Colonic mucosa (tissue), 4 donors: ENCODE measurements around the gene FAM81B. TPM values are rescaled to one million over a fixed set of nuclear protein-coding genes. Genes with fewer than 3 reads are reported as not detected.

ENCODE experiments used
- DNase-seq: peaks from one replicate; pipeline ENCODE4 v3.0.0-alpha.2; 2020
- H3K27ac ChIP-seq: fragments of 200-600 bp; one replicate; pipeline ENCODE4 v1.8.0; 2021
- H3K27me3 ChIP-seq: fragments of 200-600 bp; one replicate; pipeline ENCODE4 v1.8.0; 2021
- H3K36me3 ChIP-seq: fragments of 200-600 bp; one replicate; pipeline ENCODE4 v1.8.0; 2021
- H3K4me1 ChIP-seq: fragments of 200-600 bp; one replicate; pipeline ENCODE4 v1.8.0; 2021; ENCODE audit warnings: mild to moderate bottlenecking
- H3K4me3 ChIP-seq: fragments of 200-600 bp; one replicate; pipeline ENCODE4 v1.8.0; 2021
- H3K9ac ChIP-seq, 2 donors: one replicate each; pipeline ENCODE4 v1.7.0; 2013; ENCODE audit warnings: control low read depth in 2 of 2, low read depth in 2 of 2, low read length in 2 of 2
- H3K9me3 ChIP-seq: fragments of 200-600 bp; one replicate; pipeline ENCODE4 v1.8.0; 2021
- intact Hi-C: fragments of 100-400 bp; cut with DNase I; formaldehyde crosslinking; loops from one replicate; pipeline ENCODE4 v1.14.1; 2022
- total RNA-seq, 2 donors: library from RNA; stranded (reverse); fragmentation: NEBNext Ultra II Directional in 1 of 2; extraction: Animal tissue kit (Norgen Biotek cat#: 25700) in 1 of 2; gene quantifications; one replicate each; pipeline ENCODE4 v1.2.1, GENCODE V29; 2021
- TF ChIP-seq, protein P1 (sequence below): fragments of 200-600 bp; IDR thresholded peaks from one replicate; pipeline ENCODE4 v1.8.0; 2022; ENCODE audit warnings: antibody characterized with exemption, mild to moderate bottlenecking
- donor health status: healthy.
- donor health status: DM: no; HTN: no; CAD: no.
- donor health status: DM: no; HTN: no; CAD: no.

Gene FAM81B
- total RNA-seq, 2 donors from 2014 or later = not detected

GRCh38 chr5:95460665-95461064 lies 69.5 kb downstream of the FAM81B start:
- H3K27me3 ChIP-seq = no peaks in the 10 kb centered on the region
- no peaks in the 10 kb centered on the region for H3K9me3 ChIP-seq
- no peak overlapping the region for H3K27ac ChIP-seq
- no peak overlapping the region for H3K9ac ChIP-seq
- H3K4me1 ChIP-seq = no peaks in the 10 kb centered on the region
- intact Hi-C loops = no loop called here
- no peak overlapping the region for H3K4me3 ChIP-seq
- peaks cover 9% of the 10 kb centered on the region for H3K36me3 ChIP-seq
- TF ChIP-seq, protein P1, sequence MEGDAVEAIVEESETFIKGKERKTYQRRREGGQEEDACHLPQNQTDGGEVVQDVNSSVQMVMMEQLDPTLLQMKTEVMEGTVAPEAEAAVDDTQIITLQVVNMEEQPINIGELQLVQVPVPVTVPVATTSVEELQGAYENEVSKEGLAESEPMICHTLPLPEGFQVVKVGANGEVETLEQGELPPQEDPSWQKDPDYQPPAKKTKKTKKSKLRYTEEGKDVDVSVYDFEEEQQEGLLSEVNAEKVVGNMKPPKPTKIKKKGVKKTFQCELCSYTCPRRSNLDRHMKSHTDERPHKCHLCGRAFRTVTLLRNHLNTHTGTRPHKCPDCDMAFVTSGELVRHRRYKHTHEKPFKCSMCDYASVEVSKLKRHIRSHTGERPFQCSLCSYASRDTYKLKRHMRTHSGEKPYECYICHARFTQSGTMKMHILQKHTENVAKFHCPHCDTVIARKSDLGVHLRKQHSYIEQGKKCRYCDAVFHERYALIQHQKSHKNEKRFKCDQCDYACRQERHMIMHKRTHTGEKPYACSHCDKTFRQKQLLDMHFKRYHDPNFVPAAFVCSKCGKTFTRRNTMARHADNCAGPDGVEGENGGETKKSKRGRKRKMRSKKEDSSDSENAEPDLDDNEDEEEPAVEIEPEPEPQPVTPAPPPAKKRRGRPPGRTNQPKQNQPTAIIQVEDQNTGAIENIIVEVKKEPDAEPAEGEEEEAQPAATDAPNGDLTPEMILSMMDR = no peak
- DNase-seq = no peak

DNA sequence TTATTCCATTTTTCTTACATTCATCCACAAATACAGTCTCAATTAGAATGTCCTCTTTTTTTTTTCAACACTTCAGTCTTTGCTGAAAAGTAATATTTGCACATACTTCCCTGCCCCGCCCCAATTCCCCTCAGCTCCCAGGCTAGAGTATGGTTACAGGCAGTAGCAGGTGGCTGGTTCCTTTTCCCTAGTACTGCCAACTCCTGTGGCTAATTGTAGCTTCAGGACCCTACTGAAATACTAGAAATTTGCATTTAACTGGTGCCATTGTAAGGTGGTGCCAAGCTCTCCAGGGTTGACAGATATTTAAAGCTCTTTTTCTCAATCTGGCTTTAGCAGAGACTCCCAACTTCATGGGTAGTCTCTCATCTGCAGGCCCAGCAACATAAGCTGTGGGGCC lies 80.3 kb downstream of the FAM81B start:
- no peaks in the 10 kb centered on the region for H3K36me3 ChIP-seq
- TF ChIP-seq, protein P1 = no peak
- no peaks in the 10 kb centered on the region for H3K27me3 ChIP-seq
- H3K4me1 ChIP-seq = no peaks in the 10 kb centered on the region
- H3K27ac ChIP-seq = no peak overlapping the region
- no peak for DNase-seq
- H3K4me3 ChIP-seq = no peak overlapping the region
- intact Hi-C loops = no loop called here
- no peak overlapping the region for H3K9ac ChIP-seq
- H3K9me3 ChIP-seq = no peaks in the 10 kb centered on the region

DNA sequence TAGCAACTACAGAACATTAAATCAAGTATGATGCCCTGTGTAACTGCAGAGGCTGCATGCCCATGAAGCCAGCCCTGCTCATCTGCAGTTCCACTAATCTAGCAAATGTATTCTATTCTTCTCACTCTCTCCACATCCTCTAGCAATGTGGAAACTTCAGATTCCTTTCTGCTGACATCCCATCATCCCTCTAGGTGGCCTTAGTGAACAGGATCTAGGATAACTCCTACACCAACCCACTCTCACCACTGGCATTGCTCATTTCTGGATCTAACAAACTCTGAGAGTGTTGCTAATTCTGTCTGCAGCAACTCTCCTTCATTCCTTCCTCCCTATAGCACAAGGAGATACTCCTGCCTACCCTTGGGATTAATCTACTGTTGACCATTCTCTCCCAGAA lies 80.8 kb downstream of the FAM81B start:
- intact Hi-C loops = no loop called here
- no peak for DNase-seq
- no peak overlapping the region for H3K9ac ChIP-seq
- H3K4me3 ChIP-seq = no peak overlapping the region
- H3K27me3 ChIP-seq = no peaks in the 10 kb centered on the region
- no peak overlapping the region for H3K27ac ChIP-seq
- no peaks in the 10 kb centered on the region for H3K9me3 ChIP-seq
- no peaks in the 10 kb centered on the region for H3K4me1 ChIP-seq
- TF ChIP-seq, protein P1 = no peak
- no peaks in the 10 kb centered on the region for H3K36me3 ChIP-seq

DNA sequence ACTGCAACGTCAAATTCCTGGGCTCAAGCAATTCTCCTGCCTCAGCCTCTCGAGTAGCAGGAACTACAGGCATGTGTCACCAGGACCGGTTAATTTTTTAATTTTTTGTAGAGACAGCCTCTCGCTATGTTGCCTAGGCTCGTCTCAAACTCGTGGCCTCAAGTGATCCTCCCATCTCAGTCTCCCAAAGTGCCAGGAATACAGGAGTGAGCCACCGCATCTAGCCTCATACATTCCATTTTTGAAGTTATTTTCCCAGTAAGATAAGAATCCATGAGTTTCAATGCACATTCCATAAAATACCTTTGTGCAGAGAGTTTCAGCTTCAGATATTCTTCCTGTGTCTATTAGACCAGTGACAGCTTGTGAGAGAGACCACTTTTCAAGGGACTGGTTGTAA lies 93.3 kb downstream of the FAM81B start:
- no peaks in the 10 kb centered on the region for H3K9me3 ChIP-seq
- no peaks in the 10 kb centered on the region for H3K27me3 ChIP-seq
- TF ChIP-seq, protein P1 = no peak
- H3K27ac ChIP-seq = no peak overlapping the region
- no peaks in the 10 kb centered on the region for H3K4me1 ChIP-seq
- no peaks in the 10 kb centered on the region for H3K36me3 ChIP-seq
- no peak overlapping the region for H3K4me3 ChIP-seq
- intact Hi-C loops = no loop called here
- no peak overlapping the region for H3K9ac ChIP-seq
- no peak for DNase-seq

GRCh38 chr5:95486191-95486590 lies 95.0 kb downstream of the FAM81B start:
- intact Hi-C loops = no loop called here
- no peak for DNase-seq
- H3K36me3 ChIP-seq = no peaks in the 10 kb centered on the region
- no peaks in the 10 kb centered on the region for H3K27me3 ChIP-seq
- no peak overlapping the region for H3K4me3 ChIP-seq
- no peaks in the 10 kb centered on the region for H3K9me3 ChIP-seq
- H3K9ac ChIP-seq = no peak overlapping the region
- no peaks in the 10 kb centered on the region for H3K4me1 ChIP-seq
- H3K27ac ChIP-seq = no peak overlapping the region
- TF ChIP-seq, protein P1 = no peak

DNA sequence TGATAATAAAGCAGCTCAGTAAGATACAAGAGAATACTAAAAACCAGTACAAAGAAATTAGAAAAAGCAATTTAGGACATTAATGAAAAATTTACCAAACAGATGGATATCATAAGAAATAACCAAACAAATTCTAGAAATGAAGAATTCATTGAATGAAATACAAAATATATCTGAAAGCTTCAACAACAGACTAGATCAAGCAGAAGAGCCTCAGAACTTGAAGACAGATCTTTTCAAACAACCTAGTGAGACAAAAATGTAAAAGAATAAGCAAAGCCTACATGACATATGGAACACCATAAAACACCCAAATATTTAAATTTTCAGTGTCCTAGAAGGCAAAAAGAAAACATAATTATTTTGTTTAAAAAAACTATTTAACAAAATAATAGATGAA lies 96.7 kb downstream of the FAM81B start:
- Histone ChIP-seq H3K4me1 (no peaks in the 10 kb centered on the region), H3K9ac (no peak overlapping the region), H3K27me3 (no peaks in the 10 kb centered on the region), H3K36me3 (no peaks in the 10 kb centered on the region), H3K9me3 (no peaks in the 10 kb centered on the region), H3K4me3 (no peak overlapping the region), H3K27ac (no peak overlapping the region)
- no peak for DNase-seq
- TF ChIP-seq, protein P1 = no peak
- intact Hi-C loops = no loop called here
